GM12872 (cell line): ENCODE data around the gene PTGIR.

Source experiments
- TF ChIP-seq, protein P1 (sequence below): IDR thresholded peaks from 3 replicates; pipeline ENCODE4 v1.5.1; 2011; ENCODE audit warnings: low read depth, mild to moderate bottlenecking, low read length, moderate library complexity; ENCODE audit not compliant: insufficient read depth

Gene PTGIR

GRCh38 chr19:46660008-46660517 is 35.2 kb upstream of the PTGIR start:
- TF ChIP-seq, protein P1, sequence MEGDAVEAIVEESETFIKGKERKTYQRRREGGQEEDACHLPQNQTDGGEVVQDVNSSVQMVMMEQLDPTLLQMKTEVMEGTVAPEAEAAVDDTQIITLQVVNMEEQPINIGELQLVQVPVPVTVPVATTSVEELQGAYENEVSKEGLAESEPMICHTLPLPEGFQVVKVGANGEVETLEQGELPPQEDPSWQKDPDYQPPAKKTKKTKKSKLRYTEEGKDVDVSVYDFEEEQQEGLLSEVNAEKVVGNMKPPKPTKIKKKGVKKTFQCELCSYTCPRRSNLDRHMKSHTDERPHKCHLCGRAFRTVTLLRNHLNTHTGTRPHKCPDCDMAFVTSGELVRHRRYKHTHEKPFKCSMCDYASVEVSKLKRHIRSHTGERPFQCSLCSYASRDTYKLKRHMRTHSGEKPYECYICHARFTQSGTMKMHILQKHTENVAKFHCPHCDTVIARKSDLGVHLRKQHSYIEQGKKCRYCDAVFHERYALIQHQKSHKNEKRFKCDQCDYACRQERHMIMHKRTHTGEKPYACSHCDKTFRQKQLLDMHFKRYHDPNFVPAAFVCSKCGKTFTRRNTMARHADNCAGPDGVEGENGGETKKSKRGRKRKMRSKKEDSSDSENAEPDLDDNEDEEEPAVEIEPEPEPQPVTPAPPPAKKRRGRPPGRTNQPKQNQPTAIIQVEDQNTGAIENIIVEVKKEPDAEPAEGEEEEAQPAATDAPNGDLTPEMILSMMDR, result no peak

- TF ChIP-seq, protein P1, result no peak
Measured at GRCh38 chr19:46659151-46660007, 34.5 kb upstream of the PTGIR start.

- TF ChIP-seq, protein P1, result no peak
Measured at GRCh38 chr19:46656541-46656940, 31.7 kb upstream of the PTGIR start.

DNA sequence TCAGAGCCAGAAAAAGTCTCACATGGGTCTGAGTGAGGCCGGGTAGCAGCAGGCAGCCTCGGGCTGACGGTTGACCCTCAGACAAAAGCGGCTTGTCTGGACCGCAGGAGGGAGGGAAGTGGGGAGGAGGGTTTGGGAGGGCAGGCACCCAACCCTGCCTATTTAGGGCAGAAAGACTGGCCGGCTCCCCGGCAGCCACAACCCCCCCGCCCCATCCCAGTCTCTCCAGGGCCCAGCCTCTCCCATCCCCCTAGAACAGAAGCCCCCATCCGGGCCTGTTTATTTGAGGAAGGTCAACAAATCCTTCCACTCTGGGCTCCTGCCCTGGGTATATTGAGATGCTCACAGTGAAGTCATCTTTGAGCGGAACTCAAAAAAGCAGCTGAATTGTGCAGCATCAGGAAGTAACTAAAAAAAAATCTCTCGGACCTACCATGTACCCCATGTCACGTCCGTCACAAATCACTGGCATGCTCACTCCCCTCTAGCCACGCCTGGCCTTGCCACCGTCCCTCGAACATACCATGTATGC is 29.8 kb upstream of the PTGIR start:
- TF ChIP-seq, protein P1, result no peak

DNA sequence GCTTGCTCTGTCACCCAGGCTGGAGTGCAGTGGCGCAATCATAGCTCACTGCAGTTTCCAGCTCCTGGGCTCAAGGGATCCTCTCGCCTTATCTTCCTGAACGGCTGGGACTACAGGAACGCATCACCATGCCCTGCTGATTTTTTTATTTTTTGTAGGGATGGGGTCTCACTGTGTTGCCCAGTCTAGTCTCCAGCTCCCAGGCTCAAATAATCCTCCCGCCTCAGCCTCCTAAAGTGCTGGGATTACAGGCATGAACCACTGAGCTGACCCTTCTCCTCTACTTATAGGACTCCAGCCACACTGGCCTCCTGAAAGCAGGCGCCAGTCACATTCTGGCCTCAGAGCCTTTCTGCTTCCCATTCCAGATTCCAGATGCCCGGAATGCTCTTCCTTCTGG is 25.6 kb upstream of the PTGIR start:
- TF ChIP-seq, protein P1, result no peak

GRCh38 chr19:46648961-46649960 is 24.4 kb upstream of the PTGIR start:
- TF ChIP-seq, protein P1, result no peak
